ENCODE data around the gene PRKAR2B.

- TF ChIP-seq ARNTL (CRISPR knock-in tag; IDR thresholded peaks at IDR 0.05; ENCODE audit: borderline replicate concordance, low read depth): no peak
- no peak for TF ChIP-seq CREB5 (CRISPR knock-in tag; IDR thresholded peaks at IDR 0.05; ENCODE audit: low read depth)
- no peak for TF ChIP-seq ZFP30 (CRISPR knock-in tag; IDR thresholded peaks at IDR 0.05)
- no peak for TF ChIP-seq ZFP3 (CRISPR knock-in tag; IDR thresholded peaks at IDR 0.05)
- TF ChIP-seq SNAI2 (CRISPR knock-in tag; IDR thresholded peaks at IDR 0.05): no peak
Observed at GRCh38 chr7:107065929-107066247, 21.4 kb downstream of the PRKAR2B start.
